Measurements from ENCODE around the gene PLEKHA7. TPM values are rescaled to one million over a fixed set of nuclear protein-coding genes. Genes with fewer than 3 reads are reported as not detected.

PLEKHA7 gene
- polyA plus RNA-seq, 1 donor (not counting 4 experiments of a cell fraction or from before 2014, with no cell fraction given), result 1.4 TPM

DNA sequence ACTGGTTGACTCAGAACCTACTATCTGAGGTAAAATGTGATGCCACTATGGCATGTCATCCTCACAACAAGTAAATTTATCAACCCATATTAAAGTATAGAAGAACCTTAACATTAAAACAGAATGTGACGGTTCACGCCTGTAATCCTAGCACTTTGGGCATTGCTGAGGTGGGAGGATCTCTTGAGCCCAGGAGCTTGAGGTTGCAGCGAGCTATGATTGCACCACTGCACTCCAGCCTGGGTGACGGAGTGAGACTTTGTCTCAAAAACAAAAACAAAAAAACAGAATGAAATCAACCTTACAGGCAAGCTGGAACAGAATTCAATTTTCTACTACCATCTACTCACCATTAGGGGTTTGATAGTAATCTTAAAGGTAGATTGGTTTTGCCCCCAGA lies 86.2 kb downstream of the PLEKHA7 start:
- dilution Hi-C loops (cut with MboI; ENCODE audit: extremely low pct_ligation_motif_present, low sequenced_read_pairs), result no loop called here

DNA sequence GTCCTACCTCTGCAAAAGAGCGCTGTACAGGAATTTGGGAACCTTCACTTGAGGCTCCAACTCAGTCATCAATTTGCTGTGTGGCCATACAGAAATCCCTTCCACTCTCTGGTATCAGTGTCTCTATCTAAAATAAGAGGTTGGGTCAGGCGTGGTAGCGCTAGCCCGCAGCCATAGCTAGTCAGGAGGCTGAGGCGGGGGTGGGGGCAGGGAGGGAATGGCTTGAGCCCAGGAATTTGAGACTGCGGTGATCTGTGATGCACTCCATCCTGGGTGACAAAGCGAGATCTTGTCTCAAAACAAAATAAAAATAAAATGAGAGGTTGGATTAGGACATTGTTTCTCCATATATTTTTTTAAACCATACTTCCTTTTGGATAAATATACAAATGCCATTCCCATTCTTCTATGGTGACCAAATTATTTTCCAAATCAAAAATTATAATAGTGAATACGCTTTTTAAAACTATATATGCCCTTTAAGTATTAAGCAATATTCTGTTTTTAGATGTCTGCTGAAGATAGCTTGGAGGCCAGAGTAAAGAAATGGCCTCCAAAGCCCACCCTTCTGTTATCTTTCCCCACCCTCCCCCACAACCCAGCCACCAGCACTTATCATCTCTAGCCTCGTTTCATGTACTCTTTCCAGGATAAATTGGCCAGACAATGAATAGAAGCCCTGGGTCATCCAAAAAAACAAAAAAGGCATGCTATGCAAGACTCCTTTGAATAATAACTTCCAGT lies 87.2 kb downstream of the PLEKHA7 start:
- no peak overlapping the region for H3K9ac ChIP-seq (ENCODE audit: control insufficient read depth, extremely low read depth, insufficient read depth, low read length)
- H3K79me2 ChIP-seq (ENCODE audit: control insufficient read depth, insufficient read depth, low read length), result no peaks in the 10 kb centered on the region
- FAIRE-seq (no peak), DNase-seq (ENCODE audit: low read depth, low spot score) (no peak)
- H3K9me1 ChIP-seq (ENCODE audit: control insufficient read depth, extremely low read depth, insufficient read depth, low read length), result no peaks in the 10 kb centered on the region
- H3K9me3 ChIP-seq (ENCODE audit: control insufficient read depth, low read depth, low read length), result no peaks in the 10 kb centered on the region
- no peaks in the 10 kb centered on the region for H4K20me1 ChIP-seq (ENCODE audit: control insufficient read depth, extremely low read depth, insufficient read depth, low read length)
- dilution Hi-C loops (cut with MboI; ENCODE audit: extremely low pct_ligation_motif_present, low sequenced_read_pairs), result no loop called here
- H2AFZ ChIP-seq (ENCODE audit: control insufficient read depth, low read length), result no peak overlapping the region
- no peak for TF ChIP-seq EZH2 (IDR thresholded peaks at IDR 0.05; ENCODE audit: low read length)
- TF ChIP-seq, protein P1, sequence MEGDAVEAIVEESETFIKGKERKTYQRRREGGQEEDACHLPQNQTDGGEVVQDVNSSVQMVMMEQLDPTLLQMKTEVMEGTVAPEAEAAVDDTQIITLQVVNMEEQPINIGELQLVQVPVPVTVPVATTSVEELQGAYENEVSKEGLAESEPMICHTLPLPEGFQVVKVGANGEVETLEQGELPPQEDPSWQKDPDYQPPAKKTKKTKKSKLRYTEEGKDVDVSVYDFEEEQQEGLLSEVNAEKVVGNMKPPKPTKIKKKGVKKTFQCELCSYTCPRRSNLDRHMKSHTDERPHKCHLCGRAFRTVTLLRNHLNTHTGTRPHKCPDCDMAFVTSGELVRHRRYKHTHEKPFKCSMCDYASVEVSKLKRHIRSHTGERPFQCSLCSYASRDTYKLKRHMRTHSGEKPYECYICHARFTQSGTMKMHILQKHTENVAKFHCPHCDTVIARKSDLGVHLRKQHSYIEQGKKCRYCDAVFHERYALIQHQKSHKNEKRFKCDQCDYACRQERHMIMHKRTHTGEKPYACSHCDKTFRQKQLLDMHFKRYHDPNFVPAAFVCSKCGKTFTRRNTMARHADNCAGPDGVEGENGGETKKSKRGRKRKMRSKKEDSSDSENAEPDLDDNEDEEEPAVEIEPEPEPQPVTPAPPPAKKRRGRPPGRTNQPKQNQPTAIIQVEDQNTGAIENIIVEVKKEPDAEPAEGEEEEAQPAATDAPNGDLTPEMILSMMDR (optimal IDR thresholded peaks at IDR 0.05 in 1 of 3, IDR thresholded peaks at IDR 0.05 in 1 of 3, conservative IDR thresholded peaks at IDR 0.05 in 1 of 3; ENCODE audit: extremely low read depth in 1 of 3, insufficient read depth in 2 of 3, low read length in 3 of 3), result no peak
- no peak overlapping the region for H3K4me2 ChIP-seq (ENCODE audit: control insufficient read depth, extremely low read depth, insufficient read depth, low read depth, low read length)
- no peaks in the 10 kb centered on the region for H3K36me3 ChIP-seq (ENCODE audit: control insufficient read depth in 2 of 2, extremely low read depth in 1 of 2, insufficient read depth in 2 of 2, low read length in 2 of 2)
- peaks cover 16% of the 10 kb centered on the region for H3K4me1 ChIP-seq (ENCODE audit: control insufficient read depth, extremely low read depth, insufficient read depth, low read length)
- no peak overlapping the region for H3K4me3 ChIP-seq (ENCODE audit: control insufficient read depth in 2 of 3, extremely low read depth in 1 of 3, insufficient read depth in 2 of 3, low read depth in 1 of 3, low read length in 3 of 3)
- no peak overlapping the region for H3K27ac ChIP-seq (ENCODE audit: control insufficient read depth, insufficient read depth, low read length)
- H3K27me3 ChIP-seq (ENCODE audit: control insufficient read depth, extremely low read depth, insufficient read depth, low read length), result peaks cover 14% of the 10 kb centered on the region

More for the DNA sequence above, 86.2 kb downstream of the PLEKHA7 start:
- peaks cover 16% of the 10 kb centered on the region for H3K4me1 ChIP-seq (ENCODE audit: control insufficient read depth, extremely low read depth, insufficient read depth, low read length)
- H2AFZ ChIP-seq (ENCODE audit: control insufficient read depth, low read length), result no peak overlapping the region
- no peaks in the 10 kb centered on the region for H3K36me3 ChIP-seq (ENCODE audit: control insufficient read depth in 2 of 2, extremely low read depth in 1 of 2, insufficient read depth in 2 of 2, low read length in 2 of 2)
- H3K79me2 ChIP-seq (ENCODE audit: control insufficient read depth, insufficient read depth, low read length), result no peaks in the 10 kb centered on the region
- H3K27ac ChIP-seq (ENCODE audit: control insufficient read depth, insufficient read depth, low read length), result no peak overlapping the region
- DNase-seq (ENCODE audit: low read depth, low spot score), result no peak
- H3K9me3 ChIP-seq (ENCODE audit: control insufficient read depth, low read depth, low read length), result no peaks in the 10 kb centered on the region
- H3K9ac ChIP-seq (ENCODE audit: control insufficient read depth, extremely low read depth, insufficient read depth, low read length), result no peak overlapping the region
- no peak overlapping the region for H3K4me3 ChIP-seq (ENCODE audit: control insufficient read depth in 2 of 3, extremely low read depth in 1 of 3, insufficient read depth in 2 of 3, low read depth in 1 of 3, low read length in 3 of 3)
- H3K9me1 ChIP-seq (ENCODE audit: control insufficient read depth, extremely low read depth, insufficient read depth, low read length), result no peaks in the 10 kb centered on the region
- no peak for TF ChIP-seq EZH2 (IDR thresholded peaks at IDR 0.05; ENCODE audit: low read length)
- TF ChIP-seq, protein P1 (optimal IDR thresholded peaks at IDR 0.05 in 1 of 3, IDR thresholded peaks at IDR 0.05 in 1 of 3, conservative IDR thresholded peaks at IDR 0.05 in 1 of 3; ENCODE audit: extremely low read depth in 1 of 3, insufficient read depth in 2 of 3, low read length in 3 of 3), result no peak
- no peak for FAIRE-seq
- no peaks in the 10 kb centered on the region for H4K20me1 ChIP-seq (ENCODE audit: control insufficient read depth, extremely low read depth, insufficient read depth, low read length)
- H3K4me2 ChIP-seq (ENCODE audit: control insufficient read depth, extremely low read depth, insufficient read depth, low read depth, low read length), result no peak overlapping the region
- H3K27me3 ChIP-seq (ENCODE audit: control insufficient read depth, extremely low read depth, insufficient read depth, low read length), result peaks cover 14% of the 10 kb centered on the region

Measured in keratinocyte (primary cell).